ENCODE results near the gene APBA3. TPM values are rescaled to one million over a fixed set of nuclear protein-coding genes. Genes with fewer than 3 reads are reported as not detected.

The APBA3 gene
- total and polyA plus RNA-seq, 5 donors from 2014 or later = 35.0 to 81.0 (median 45.9) TPM

DNA sequence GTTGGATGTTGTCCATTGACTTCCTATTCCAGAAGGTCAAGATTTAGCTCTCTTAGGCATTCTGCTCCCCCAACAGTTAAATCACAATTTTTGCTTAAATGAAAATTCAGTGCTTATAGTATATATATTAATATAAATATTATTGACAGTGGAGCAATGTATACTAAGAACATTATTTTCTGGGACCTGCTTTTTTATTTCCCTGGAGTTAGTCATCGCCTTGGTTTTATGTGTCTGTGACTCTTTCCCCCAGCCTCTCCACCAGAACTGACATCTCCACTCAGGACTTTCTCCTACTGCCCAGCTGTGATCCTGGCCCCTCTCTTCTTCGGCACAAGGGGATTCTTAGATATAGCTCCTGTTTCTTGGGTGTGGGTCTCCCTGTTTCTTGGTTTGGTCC lies 34.9 kb upstream of the APBA3 start:
- H3K27ac ChIP-seq (ENCODE audit: insufficient read depth, low read length, poor library complexity, severe bottlenecking) = no peak overlapping the region
- H3K4me1 ChIP-seq (ENCODE audit: control insufficient read depth, insufficient read depth, low read length, poor library complexity, severe bottlenecking) = peaks cover 4% of the 10 kb centered on the region
- no peak overlapping the region for H3K4me3 Mint-ChIP-seq
- H3K36me3 ChIP-seq (ENCODE audit: control insufficient read depth, insufficient read depth, low read length) = no peaks in the 10 kb centered on the region
- H3K4me1 Mint-ChIP-seq = peaks cover 0 to 12% (median 0%) of the 10 kb centered on the region in 4 donors
- no peaks in the 10 kb centered on the region for H3K27me3 Mint-ChIP-seq
- peaks cover 7 to 9% of the 10 kb centered on the region in 2 experiments for H3K9me3 ChIP-seq (ENCODE audit: control insufficient read depth in 2 of 2, low read length in 2 of 2)
- ATAC-seq (ENCODE audit: low read depth in 2 of 2) (no peak), DNase-seq (no peak)
- no peaks in the 10 kb centered on the region for H3K27me3 ChIP-seq (ENCODE audit: control insufficient read depth, insufficient read depth, low read length)
- H3K4me3 ChIP-seq (ENCODE audit: low read depth, low read length) = no peak overlapping the region
- peaks cover 0 to 7% (median 4%) of the 10 kb centered on the region in 7 donors for H3K9me3 Mint-ChIP-seq
- no peak overlapping the region for H3K27ac Mint-ChIP-seq
- H3K36me3 Mint-ChIP-seq = peaks cover 4% of the 10 kb centered on the region

DNA sequence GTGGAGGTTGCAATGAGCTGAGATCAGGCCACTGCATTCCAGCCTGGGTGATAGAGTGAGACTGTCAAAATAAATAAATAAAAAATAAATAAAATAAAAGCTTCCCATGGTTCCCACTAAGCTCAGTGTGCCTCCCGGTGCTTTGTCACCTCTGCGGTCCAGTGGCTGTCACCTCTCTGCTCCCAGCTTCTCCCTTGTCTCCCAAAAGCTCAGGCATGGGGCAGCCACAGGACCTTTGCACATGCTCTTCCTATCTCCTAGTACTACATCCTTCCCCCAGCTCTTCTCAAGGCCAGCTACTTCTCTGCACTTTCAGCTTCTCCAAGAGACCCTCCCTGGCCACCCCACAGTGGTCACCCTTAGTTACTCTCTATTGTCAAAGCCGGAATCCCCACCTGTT lies 32.3 kb upstream of the APBA3 start:
- Mint-ChIP-seq H3K27ac (no peak overlapping the region), H3K4me3 (no peak overlapping the region), H3K36me3 (peaks cover 8% of the 10 kb centered on the region), H3K9me3 (peaks cover 0 to 9% (median 4%) of the 10 kb centered on the region in 7 donors), H3K27me3 (peaks cover 14% of the 10 kb centered on the region), H3K4me1 (peaks cover 0 to 7% (median 2%) of the 10 kb centered on the region in 4 donors)
- Histone ChIP-seq H3K9me3 (ENCODE audit: control insufficient read depth in 2 of 2, low read length in 2 of 2) (peaks cover 9 to 14% of the 10 kb centered on the region in 2 experiments), H3K36me3 (ENCODE audit: control insufficient read depth, insufficient read depth, low read length) (no peaks in the 10 kb centered on the region), H3K27me3 (ENCODE audit: control insufficient read depth, insufficient read depth, low read length) (no peaks in the 10 kb centered on the region), H3K27ac (ENCODE audit: insufficient read depth, low read length, poor library complexity, severe bottlenecking) (no peak overlapping the region), H3K4me3 (ENCODE audit: low read depth, low read length) (no peak overlapping the region), H3K4me1 (ENCODE audit: control insufficient read depth, insufficient read depth, low read length, poor library complexity, severe bottlenecking) (no peaks in the 10 kb centered on the region)
- ATAC-seq (ENCODE audit: low read depth in 2 of 2) = no peak
- no peak for DNase-seq

DNA sequence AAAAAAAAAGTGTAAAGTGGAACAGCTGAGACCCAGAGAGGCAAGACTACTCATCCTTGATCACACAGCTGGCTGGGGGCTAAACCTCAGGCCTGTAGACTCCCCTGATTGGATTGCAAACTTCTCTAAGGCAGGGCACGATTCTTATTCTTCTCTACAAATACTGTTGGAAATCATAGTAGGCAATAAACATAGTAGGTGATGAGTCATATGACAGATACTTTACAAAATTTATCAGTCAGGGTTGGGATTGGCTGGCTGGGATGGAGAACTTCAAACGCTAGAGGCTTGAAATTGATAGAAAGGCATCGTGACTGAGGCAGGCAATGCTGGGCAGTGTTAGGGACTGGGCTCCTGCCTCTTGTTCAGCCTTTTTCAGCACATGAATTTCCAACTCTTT lies 30.6 kb upstream of the APBA3 start:
- peaks cover 9 to 14% of the 10 kb centered on the region in 2 experiments for H3K9me3 ChIP-seq (ENCODE audit: control insufficient read depth in 2 of 2, low read length in 2 of 2)
- Mint-ChIP-seq H3K4me3 (no peak overlapping the region), H3K27me3 (peaks cover 16% of the 10 kb centered on the region), H3K36me3 (peaks cover 8% of the 10 kb centered on the region), H3K4me1 (peaks cover 0 to 7% (median 0%) of the 10 kb centered on the region in 4 donors), H3K9me3 (peaks cover 0 to 6% (median 4%) of the 10 kb centered on the region in 7 donors), H3K27ac (no peak overlapping the region)
- H3K4me1 ChIP-seq (ENCODE audit: control insufficient read depth, insufficient read depth, low read length, poor library complexity, severe bottlenecking) = no peaks in the 10 kb centered on the region
- H3K4me3 ChIP-seq (ENCODE audit: low read depth, low read length) = no peak overlapping the region
- no peaks in the 10 kb centered on the region for H3K27me3 ChIP-seq (ENCODE audit: control insufficient read depth, insufficient read depth, low read length)
- DNase-seq = no peak
- ATAC-seq (ENCODE audit: low read depth in 2 of 2) = no peak
- H3K27ac ChIP-seq (ENCODE audit: insufficient read depth, low read length, poor library complexity, severe bottlenecking) = no peak overlapping the region
- no peaks in the 10 kb centered on the region for H3K36me3 ChIP-seq (ENCODE audit: control insufficient read depth, insufficient read depth, low read length)

DNA sequence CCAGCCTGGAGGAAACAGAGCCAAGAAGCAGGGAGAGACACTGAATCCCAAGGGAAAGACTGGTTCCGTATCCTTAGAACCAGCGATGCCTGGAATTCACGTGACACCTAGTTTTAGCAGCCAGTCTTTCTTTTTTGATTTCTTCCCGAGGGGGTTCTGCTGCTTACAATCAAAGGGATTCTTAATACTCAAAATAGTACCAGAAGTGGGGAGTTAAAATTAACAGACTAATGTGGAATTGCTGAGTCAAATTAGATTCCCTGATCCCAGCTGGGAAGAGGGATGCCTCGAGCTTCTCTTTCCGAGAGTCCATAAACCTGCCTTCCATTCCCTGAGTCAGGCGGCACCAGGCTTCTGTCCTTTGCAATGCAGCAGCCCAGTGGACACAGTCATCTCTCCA lies 29.4 kb upstream of the APBA3 start:
- peaks cover 0 to 7% of the 10 kb centered on the region in 2 experiments for H3K9me3 ChIP-seq (ENCODE audit: control insufficient read depth in 2 of 2, low read length in 2 of 2)
- peaks cover 23% of the 10 kb centered on the region for H3K27me3 Mint-ChIP-seq
- H3K36me3 Mint-ChIP-seq = peaks cover 4% of the 10 kb centered on the region
- no peaks in the 10 kb centered on the region for H3K27me3 ChIP-seq (ENCODE audit: control insufficient read depth, insufficient read depth, low read length)
- no peak for DNase-seq
- ATAC-seq (ENCODE audit: low read depth in 2 of 2) = no peak
- no peaks in the 10 kb centered on the region for H3K4me1 ChIP-seq (ENCODE audit: control insufficient read depth, insufficient read depth, low read length, poor library complexity, severe bottlenecking)
- H3K4me3 ChIP-seq (ENCODE audit: low read depth, low read length) = no peak overlapping the region
- H3K4me3 Mint-ChIP-seq = no peak overlapping the region
- peaks cover 0 to 5% (median 0%) of the 10 kb centered on the region in 7 donors for H3K9me3 Mint-ChIP-seq
- peaks cover 0 to 7% (median 2%) of the 10 kb centered on the region in 4 donors for H3K4me1 Mint-ChIP-seq
- no peak overlapping the region for H3K27ac Mint-ChIP-seq
- no peak overlapping the region for H3K27ac ChIP-seq (ENCODE audit: insufficient read depth, low read length, poor library complexity, severe bottlenecking)
- H3K36me3 ChIP-seq (ENCODE audit: control insufficient read depth, insufficient read depth, low read length) = no peaks in the 10 kb centered on the region

DNA sequence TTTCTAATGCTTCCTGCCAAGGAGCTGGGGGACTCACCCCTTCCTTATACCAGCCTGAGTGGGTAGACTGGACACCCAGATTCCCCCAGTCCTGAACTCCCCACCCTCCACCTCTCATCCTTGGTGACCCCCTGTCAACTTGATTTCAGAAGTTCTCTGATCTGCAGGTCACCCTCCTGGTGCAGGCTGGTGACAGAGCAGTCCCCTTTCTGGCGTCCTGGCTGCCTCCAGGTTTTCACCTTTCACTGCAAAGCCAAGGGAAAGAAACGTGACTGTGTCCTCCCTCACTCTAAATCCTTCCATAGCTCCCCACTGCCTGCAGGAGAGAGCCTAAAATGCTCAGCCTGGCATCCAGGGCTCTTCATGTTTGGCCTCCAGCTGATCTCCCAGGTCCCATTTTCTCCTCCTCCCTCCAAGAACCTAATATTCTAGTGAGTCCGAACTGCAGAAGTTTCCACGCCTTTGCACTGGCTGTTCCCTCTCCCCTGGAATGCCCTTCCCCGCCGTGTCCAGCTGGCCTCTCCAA lies 28.8 kb upstream of the APBA3 start:
- Mint-ChIP-seq H3K4me3 (peak overlapping the region in 1 of 4 donors; percentile 66), H3K4me1 (peaks cover 0 to 7% (median 4%) of the 10 kb centered on the region in 4 donors), H3K27ac (no peak overlapping the region), H3K36me3 (peaks cover 4% of the 10 kb centered on the region), H3K9me3 (peaks cover 0 to 5% (median 0%) of the 10 kb centered on the region in 7 donors), H3K27me3 (peaks cover 23% of the 10 kb centered on the region)
- DNase-seq (no peak), ATAC-seq (ENCODE audit: low read depth in 2 of 2) (no peak)
- no peaks in the 10 kb centered on the region for H3K27me3 ChIP-seq (ENCODE audit: control insufficient read depth, insufficient read depth, low read length)
- H3K27ac ChIP-seq (ENCODE audit: insufficient read depth, low read length, poor library complexity, severe bottlenecking) = no peak overlapping the region
- H3K36me3 ChIP-seq (ENCODE audit: control insufficient read depth, insufficient read depth, low read length) = no peaks in the 10 kb centered on the region
- peaks cover 4% of the 10 kb centered on the region for H3K4me1 ChIP-seq (ENCODE audit: control insufficient read depth, insufficient read depth, low read length, poor library complexity, severe bottlenecking)
- H3K9me3 ChIP-seq (ENCODE audit: control insufficient read depth in 2 of 2, low read length in 2 of 2) = peaks cover 0 to 7% of the 10 kb centered on the region in 2 experiments
- no peak overlapping the region for H3K4me3 ChIP-seq (ENCODE audit: low read depth, low read length)

DNA sequence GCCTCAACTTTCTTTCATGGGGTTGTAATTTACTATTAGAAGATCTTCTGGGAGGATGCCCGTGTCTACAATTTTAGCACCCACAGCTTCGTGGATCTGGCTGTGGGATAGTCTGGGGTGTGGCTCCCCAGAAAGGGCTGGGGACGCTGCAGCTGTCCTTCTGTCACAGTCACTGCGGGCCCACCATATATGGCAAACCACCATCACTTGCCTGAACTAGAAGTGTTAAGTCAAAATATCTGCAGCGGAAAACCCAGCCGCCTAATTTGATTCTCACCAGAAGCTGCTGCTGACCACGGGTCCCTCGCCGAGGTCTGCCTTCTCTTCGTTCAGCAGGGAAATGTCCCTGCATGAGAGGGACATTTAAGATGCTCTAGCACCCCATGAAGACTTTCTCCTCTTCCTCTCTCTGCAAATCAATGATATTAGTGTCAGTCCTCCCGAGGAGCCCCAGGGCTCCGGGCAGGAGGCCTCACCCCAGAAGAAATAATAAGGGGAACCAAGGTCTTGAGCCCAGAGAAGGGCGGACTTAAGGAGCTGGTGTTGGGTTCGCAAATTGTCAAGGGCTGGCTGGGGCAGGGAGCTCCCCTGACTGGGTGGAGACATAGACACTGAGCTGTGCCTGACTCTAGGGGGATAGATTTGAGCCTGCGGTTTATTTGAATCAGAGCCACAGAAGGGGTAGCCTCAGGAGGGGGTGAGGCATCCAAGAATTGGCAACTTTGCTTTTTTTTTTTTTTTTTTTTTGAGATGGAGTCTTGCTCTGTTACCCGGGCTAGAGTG lies 27.7 kb upstream of the APBA3 start:
- Mint-ChIP-seq H3K4me3 (peak overlapping the region in 1 of 4 donors; percentile 73), H3K36me3 (peaks cover 4% of the 10 kb centered on the region), H3K4me1 (peaks cover 0 to 12% (median 4%) of the 10 kb centered on the region in 4 donors), H3K9me3 (peaks cover 0 to 2% (median 0%) of the 10 kb centered on the region in 7 donors), H3K27me3 (peaks cover 28% of the 10 kb centered on the region), H3K27ac (no peak overlapping the region)
- Histone ChIP-seq H3K27ac (ENCODE audit: insufficient read depth, low read length, poor library complexity, severe bottlenecking) (no peak overlapping the region), H3K4me3 (ENCODE audit: low read depth, low read length) (no peak overlapping the region), H3K36me3 (ENCODE audit: control insufficient read depth, insufficient read depth, low read length) (no peaks in the 10 kb centered on the region), H3K4me1 (ENCODE audit: control insufficient read depth, insufficient read depth, low read length, poor library complexity, severe bottlenecking) (peaks cover 7% of the 10 kb centered on the region), H3K9me3 (ENCODE audit: control insufficient read depth in 2 of 2, low read length in 2 of 2) (peaks cover 0 to 7% of the 10 kb centered on the region in 2 experiments), H3K27me3 (ENCODE audit: control insufficient read depth, insufficient read depth, low read length) (no peaks in the 10 kb centered on the region)
- DNase-seq (no peak), ATAC-seq (ENCODE audit: low read depth in 2 of 2) (no peak)

DNA sequence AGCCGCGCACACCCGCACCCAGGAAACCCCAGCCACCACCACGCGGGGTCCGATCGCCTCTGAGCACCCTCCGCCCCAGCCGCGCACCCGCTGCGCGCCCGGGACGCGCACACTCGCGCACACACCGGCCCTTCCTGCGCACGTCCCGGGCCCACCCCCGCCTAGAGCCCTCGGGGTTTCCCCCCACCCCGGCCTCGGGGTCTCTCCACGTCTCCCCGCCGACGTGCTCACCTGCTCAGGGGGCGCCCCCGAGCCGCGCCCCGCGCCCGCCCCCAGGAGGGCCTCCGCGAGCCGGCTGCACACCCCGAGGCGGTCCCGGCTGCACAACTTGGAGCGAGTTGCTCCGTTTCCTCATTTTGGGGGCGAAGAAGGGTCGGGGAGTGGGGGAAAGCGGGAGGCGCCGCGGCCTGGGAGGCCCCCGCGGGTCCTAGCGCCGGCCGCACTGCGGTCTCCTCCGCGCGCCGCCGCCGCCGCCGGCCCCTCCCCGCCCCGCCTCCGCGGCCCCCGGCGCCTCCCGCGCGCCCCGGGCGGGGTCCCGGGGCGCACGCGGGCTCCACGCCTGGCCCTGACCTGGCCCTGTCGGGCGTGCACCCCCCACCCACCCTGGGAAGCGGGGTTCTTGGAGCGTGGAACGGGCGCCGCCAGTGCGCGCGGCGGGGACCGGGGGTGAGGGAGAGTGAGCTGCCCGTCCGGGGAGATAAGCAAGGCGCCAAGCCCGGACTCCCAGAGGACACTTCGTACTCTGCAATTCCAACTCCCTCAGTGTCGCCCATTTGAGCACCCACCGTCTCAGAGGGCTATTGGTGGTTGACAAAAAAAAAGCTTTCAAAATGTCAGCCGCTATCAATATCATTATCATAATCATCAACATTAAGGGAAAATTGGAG lies 24.7 kb upstream of the APBA3 start, which contains the start of gene MATK:
MATK (minus strand) TSS at position 444 of the 887 bp plus-strand sequence. CDS start 1,246 bp downstream, outside the sequence.
- Mint-ChIP-seq H3K4me1 (peaks cover 0 to 14% (median 4%) of the 10 kb centered on the region in 4 donors), H3K27ac (peak within 1 kb of the TSS in 1 of 3 donors; percentile 89), H3K27me3 (peaks cover 28% of the 10 kb centered on the region), H3K36me3 (peaks cover 13% of the 10 kb centered on the region), H3K9me3 (peaks cover 4 to 16% (median 4%) of the 10 kb centered on the region in 7 donors), H3K4me3 (peak within 1 kb of the TSS in 3 of 4 donors; percentile 7 to 81 (median 74))
- DNase-seq (no peak), ATAC-seq (ENCODE audit: low read depth in 2 of 2) (peak in 1 of 2 donors; percentile 16)
- Histone ChIP-seq H3K36me3 (ENCODE audit: control insufficient read depth, insufficient read depth, low read length) (no peaks in the 10 kb centered on the region), H3K4me3 (ENCODE audit: low read depth, low read length) (no peak within 1 kb of the TSS), H3K9me3 (ENCODE audit: control insufficient read depth in 2 of 2, low read length in 2 of 2) (peaks cover 10 to 22% of the 10 kb centered on the region in 2 experiments), H3K27ac (ENCODE audit: insufficient read depth, low read length, poor library complexity, severe bottlenecking) (no peak within 1 kb of the TSS), H3K27me3 (ENCODE audit: control insufficient read depth, insufficient read depth, low read length) (no peaks in the 10 kb centered on the region), H3K4me1 (ENCODE audit: control insufficient read depth, insufficient read depth, low read length, poor library complexity, severe bottlenecking) (peaks cover 7% of the 10 kb centered on the region)

Measured in CD4-positive, CD25-positive, alpha-beta regulatory T cell (primary cell).